K562 (cell line): ENCODE measurements around the gene RSPO1. TPM values are rescaled to one million over a fixed set of nuclear protein-coding genes. Genes with fewer than 3 reads are reported as not detected.

Experiments
- ATAC-seq: fragments of 200-7000 bp; cut with Tn5 transposase; 3 replicates; pipeline ENCODE4 v1.9.1; 2020; ENCODE audit warnings: moderate library complexity
- BruUV-seq: library from RNA; stranded (reverse); fragments of 400-500 nt; replicated peaks from 2 replicates; lab custom pipeline; 2021; lab: Mats Ljungman, UMichigan
- CTCF ChIA-PET: fragments of 300-600 bp; formaldehyde crosslinking; extraction: SDS; loops from one replicate; lab custom pipeline; 2021; ENCODE audit warnings: low intra/inter-chr PET ratio; lab: Yijun Ruan, JAX
- POLR2A ChIA-PET: fragments of 300-600, 350-650 bp; sonication (Branson Sonifier 250); formaldehyde crosslinking; extraction: SDS; loops from one replicate; lab custom pipeline; 2021; ENCODE audit warnings: antibody characterized with exemption, inconsistent platforms; lab: Yijun Ruan, JAX
- DNase-seq, 4 experiments: peaks; one replicate each; pipeline versions ENCODE4 v3.0.0 to v3.0.0-alpha.2; 2011 to 2018; ENCODE audit warnings: low spot score in 3 of 4, mixed read lengths in 3 of 4; ENCODE audit errors: extremely low read depth in 1 of 4
- FAIRE-seq: peaks from 2 replicates; lab custom pipeline; 2011; peaks lifted over from hg19 to GRCh38; lab: Jason Lieb, UNC
- H2AFZ ChIP-seq: 2 replicates; pipeline ENCODE4 v1.6.0; 2011; ENCODE audit warnings: low read depth, low read length, control low read depth, inconsistent platforms
- H3K27ac ChIP-seq: fragments of 200-600 bp; 3 replicates; pipeline ENCODE4 v1.8.0; 2011; ENCODE audit warnings: low read depth, mild to moderate bottlenecking, control low read depth, inconsistent platforms, low read length, moderate library complexity, mixed read lengths; ENCODE audit errors: extremely low read depth
- H3K27me3 ChIP-seq, 2 experiments: fragments of 300-600 bp in 1 of 2; 2 replicates in 1 of 2; 3 replicates in 1 of 2; pipeline versions ENCODE4 v1.6.0 to v1.8.0; 2011; ENCODE audit warnings: inconsistent platforms in 2 of 2, low read length in 2 of 2, mild to moderate bottlenecking in 1 of 2, mixed read lengths in 1 of 2, moderate library complexity in 1 of 2; ENCODE audit not compliant: control insufficient read depth in 2 of 2, insufficient read depth in 2 of 2
- H3K36me3 ChIP-seq: fragments of 300-600 bp; 3 replicates; pipeline ENCODE4 v1.8.0; 2011; ENCODE audit warnings: mild to moderate bottlenecking, low read length, inconsistent platforms; ENCODE audit not compliant: control insufficient read depth, insufficient read depth
- H3K4me1 ChIP-seq, 2 experiments: fragments of 200-600 bp in 1 of 2; replicated peaks in 1 of 2; 2 replicates in 1 of 2; 3 replicates in 1 of 2; pipeline versions ENCODE4 v1.5.1 to v1.8.0; 2011; ENCODE audit warnings: inconsistent platforms in 2 of 2, low read length in 2 of 2, mild to moderate bottlenecking in 1 of 2, mixed read lengths in 1 of 2, moderate library complexity in 1 of 2; ENCODE audit not compliant: control insufficient read depth in 2 of 2, insufficient read depth in 2 of 2
- H3K4me2 ChIP-seq: 2 replicates; pipeline ENCODE4 v1.6.1; 2011; ENCODE audit warnings: low read length, control low read depth, inconsistent platforms, mixed read lengths; ENCODE audit not compliant: insufficient read depth
- H3K4me3 ChIP-seq: fragments of 200-600 bp; sonication (generic), shearing (Covaris generic); 2 replicates; pipeline ENCODE4 v1.5.1; 2016; ENCODE audit warnings: control low read depth, inconsistent platforms
- H3K79me2 ChIP-seq: fragments of 200-600 bp; 3 replicates; pipeline ENCODE4 v1.8.0; 2011; ENCODE audit warnings: low read length, inconsistent platforms; ENCODE audit not compliant: control insufficient read depth, insufficient read depth
- H3K9ac ChIP-seq, 2 experiments: 2 replicates each; pipeline versions ENCODE4 v1.6.0 to v1.6.1; 2011; ENCODE audit warnings: low read depth in 2 of 2, low read length in 2 of 2, control low read depth in 1 of 2, inconsistent platforms in 1 of 2, mild to moderate bottlenecking in 1 of 2, mixed read lengths in 1 of 2; ENCODE audit not compliant: insufficient read depth in 1 of 2
- H3K9me1 ChIP-seq: one replicate; pipeline ENCODE4 v1.6.0; 2011; ENCODE audit warnings: inconsistent platforms, mild to moderate bottlenecking, low read length, moderate library complexity; ENCODE audit not compliant: control insufficient read depth, insufficient read depth
- H3K9me3 ChIP-seq: replicated peaks from 2 replicates; pipeline ENCODE4 v1.5.1; 2011; ENCODE audit warnings: low read depth, low read length, inconsistent platforms; ENCODE audit not compliant: control insufficient read depth, insufficient read depth
- H4K20me1 ChIP-seq: replicated peaks from 2 replicates; pipeline ENCODE4 v1.6.1; 2011; ENCODE audit warnings: low read length, inconsistent platforms, mixed read lengths; ENCODE audit not compliant: control insufficient read depth, insufficient read depth
- CBFA2T2 ChIP-seq: fragments of 450-650 bp; conservative IDR thresholded peaks from 2 replicates; pipeline ENCODE4 v1.6.1; 2017; ENCODE audit warnings: mild to moderate bottlenecking
- CCNT2 ChIP-seq: IDR thresholded peaks from 2 replicates; pipeline ENCODE4 v1.6.1; 2011; ENCODE audit warnings: borderline replicate concordance, low read depth, mild to moderate bottlenecking, moderate library complexity, mixed read lengths, low read length; ENCODE audit not compliant: insufficient read length; ENCODE audit errors: extremely low read depth
- DNMT1 ChIP-seq: fragments of 450-650 bp; IDR thresholded peaks from 2 replicates; pipeline ENCODE4 v1.6.1; 2016; ENCODE audit warnings: antibody characterized with exemption, mild to moderate bottlenecking
- HMG20A ChIP-seq: fragments of 450-650 bp; formaldehyde crosslinking; conservative IDR thresholded peaks from 2 replicates; pipeline ENCODE4 v1.4.0; 2020; ENCODE audit warnings: mild to moderate bottlenecking, mixed read lengths
- POLR2A ChIP-seq: fragments of 450-650 bp; conservative IDR thresholded peaks from 2 replicates; pipeline ENCODE4 v1.6.1; 2016
- PYGO2 ChIP-seq: fragments of 450-650 bp; IDR thresholded peaks from 2 replicates; pipeline ENCODE4 v1.6.1; 2016; ENCODE audit warnings: mild to moderate bottlenecking, missing genetic modification characterization, moderate library complexity, missing compliant biosample characterization
- TRIM25 ChIP-seq: fragments of 450-650 bp; IDR thresholded peaks from 2 replicates; pipeline ENCODE4 v1.7.0; 2016; ENCODE audit warnings: borderline replicate concordance
- ZNF232 ChIP-seq: sonication (generic); formaldehyde crosslinking; IDR thresholded peaks from 2 replicates; pipeline ENCODE4 v1.8.0; 2022; ENCODE audit warnings: mild to moderate bottlenecking, missing genetic modification reagents
- ZNF445 ChIP-seq: fragments of 250-450 bp; sonication (Bioruptor Pico); IDR thresholded peaks from 2 replicates; pipeline ENCODE4 v1.4.0; 2020; ENCODE audit warnings: low read depth, mild to moderate bottlenecking, moderate library complexity
- WGBS: fragments of 100-300 bp; shearing (Covaris generic); methylation state at CpG from one replicate; pipeline ENCODE4 v1.1.6; 2016; ENCODE audit warnings: low coverage, mixed read lengths; ENCODE audit not compliant: insufficient coverage; ENCODE audit errors: missing lambda C conversion rate; 5-methylcytosine and 5-hydroxymethylcytosine counted together
- in situ Hi-C: fragments of 300-500 bp; cut with MboI; formaldehyde crosslinking; loops from 4 replicates; pipeline ENCODE4 v1.15.0; 2018; ENCODE audit warnings: inconsistent platforms, mixed read lengths
- intact Hi-C: fragments of 100-400 bp; cut with micrococcal nuclease; formaldehyde crosslinking; loops from 2 replicates; pipeline ENCODE4 v1.14.2; 2022
- polyA plus RNA-seq, 8 experiments: library from polyadenylated mRNA; depleted of rRNA in 4 of 8; stranded (reverse) in 5 of 8; unstranded in 3 of 8; fragments of >200 nt; fragmentation: Nextera tagmentation in 2 of 8; fragmentation: Illumina TruSeq in 1 of 8; extraction: Ambion mirVana in 2 of 8; extraction: Trizol in 1 of 8; gene quantifications; 2 replicates each; pipeline versions ENCODE4 v1.2.1 to v1.2.3, GENCODE V29; 2011 to 2014; ENCODE audit warnings: inconsistent platforms in 1 of 8, missing spikeins in 1 of 8
- total RNA-seq, 7 experiments: library from RNA; depleted of rRNA in 6 of 7; stranded (reverse); fragments of >200 nt in 6 of 7; fragmentation: Illumina TruSeq in 2 of 7; extraction: Trizol in 2 of 7; gene quantifications; 2 replicates each; pipeline versions ENCODE4 v1.2.1 to v1.2.3, GENCODE V29; 2011 to 2021; ENCODE audit warnings: low replicate concordance in 1 of 7
- TF ChIP-seq, protein P1 (sequence below): sonication (generic); formaldehyde crosslinking; IDR thresholded peaks from 2 replicates; pipeline ENCODE4 v1.8.0; 2022; ENCODE audit warnings: missing genetic modification reagents, mild to moderate bottlenecking, moderate library complexity, borderline replicate concordance
- TF ChIP-seq, protein P2 (sequence below): fragments of 250-450 bp; sonication (Bioruptor Pico); IDR thresholded peaks from 2 replicates; pipeline ENCODE4 v1.4.0; 2020

Gene RSPO1
- total and polyA plus RNA-seq, 9 of the 15 experiments (the other 6 are each of a cell fraction or from before 2014, with no cell fraction given): not detected

- TF ChIP-seq, protein P1, sequence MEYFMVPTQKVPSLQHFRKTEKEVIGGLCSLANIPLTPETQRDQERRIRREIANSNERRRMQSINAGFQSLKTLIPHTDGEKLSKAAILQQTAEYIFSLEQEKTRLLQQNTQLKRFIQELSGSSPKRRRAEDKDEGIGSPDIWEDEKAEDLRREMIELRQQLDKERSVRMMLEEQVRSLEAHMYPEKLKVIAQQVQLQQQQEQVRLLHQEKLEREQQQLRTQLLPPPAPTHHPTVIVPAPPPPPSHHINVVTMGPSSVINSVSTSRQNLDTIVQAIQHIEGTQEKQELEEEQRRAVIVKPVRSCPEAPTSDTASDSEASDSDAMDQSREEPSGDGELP (CRISPR knock-in tag): no peak
- TF ChIP-seq, protein P2, sequence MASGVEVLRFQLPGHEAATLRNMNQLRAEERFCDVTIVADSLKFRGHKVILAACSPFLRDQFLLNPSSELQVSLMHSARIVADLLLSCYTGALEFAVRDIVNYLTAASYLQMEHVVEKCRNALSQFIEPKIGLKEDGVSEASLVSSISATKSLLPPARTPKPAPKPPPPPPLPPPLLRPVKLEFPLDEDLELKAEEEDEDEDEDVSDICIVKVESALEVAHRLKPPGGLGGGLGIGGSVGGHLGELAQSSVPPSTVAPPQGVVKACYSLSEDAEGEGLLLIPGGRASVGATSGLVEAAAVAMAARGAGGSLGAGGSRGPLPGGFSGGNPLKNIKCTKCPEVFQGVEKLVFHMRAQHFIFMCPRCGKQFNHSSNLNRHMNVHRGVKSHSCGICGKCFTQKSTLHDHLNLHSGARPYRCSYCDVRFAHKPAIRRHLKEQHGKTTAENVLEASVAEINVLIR (CRISPR knock-in tag): no peak
- TF ChIP-seq CBFA2T2 (no peak), HMG20A (no peak)
- TF ChIP-seq, all 486 proteins: peak for 0
Measured at GRCh38 chr1:37593726-37594125, 41.0 kb downstream of the RSPO1 start (continued).

DNA sequence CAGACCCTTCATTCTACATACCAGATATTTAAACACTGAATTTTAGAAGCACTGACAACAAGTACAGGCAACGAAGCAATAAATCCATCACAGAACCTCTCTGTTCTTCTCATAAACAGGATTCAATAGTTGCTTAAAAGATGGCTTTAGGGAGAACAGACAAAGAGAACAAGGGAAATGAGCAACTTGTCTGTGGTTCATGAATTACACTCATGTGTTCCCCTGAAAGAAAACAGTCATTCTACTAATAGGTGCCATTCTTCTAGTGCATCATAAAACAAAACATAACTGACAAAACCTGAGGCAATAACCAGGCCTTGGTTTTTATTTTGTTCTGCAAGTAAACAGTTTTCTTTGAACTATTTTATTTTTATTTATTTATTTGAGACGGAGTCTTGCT lies 45.8 kb downstream of the RSPO1 start:
- Histone ChIP-seq H4K20me1 (no peaks in the 10 kb centered on the region), H2AFZ (no peak overlapping the region), H3K9ac (no peak overlapping the region), H3K9me1 (no peaks in the 10 kb centered on the region), H3K9me3 (no peaks in the 10 kb centered on the region), H3K4me3 (no peak overlapping the region), H3K4me2 (no peak overlapping the region), H3K4me1 (peaks cover 0 to 3% of the 10 kb centered on the region in 2 experiments; a peak in 2 of 5 replicates), H3K36me3 (peaks cover 93% of the 10 kb centered on the region), H3K27ac (no peak overlapping the region), H3K27me3 (no peaks in the 10 kb centered on the region), H3K79me2 (peaks cover 32% of the 10 kb centered on the region)
- TF ChIP-seq ZNF232: no peak
- TF ChIP-seq DNMT1: no peak
- TF ChIP-seq CCNT2: no peak
- TF ChIP-seq ZNF445 (CRISPR knock-in tag): no peak
- TF ChIP-seq POLR2A: 0 out of 2 replicates have a peak, but pooled peaks have one; percentile 19
- TF ChIP-seq PYGO2: no peak
- TF ChIP-seq TRIM25: no peak
- FAIRE-seq (peak; percentile 6), DNase-seq (no peak), ATAC-seq (no peak)
- in situ Hi-C loops: no loop called here
- 100% methylated on average over 2 of the region's 2 CpGs for WGBS
- POLR2A ChIA-PET: interaction anchor here (0.9 to 3.3 kb wide), 3 partner anchors 9 to 134 kb away, joined by 3 to 10 read pairs (median 6); no protein-coding TSS in a partner anchor
- CTCF ChIA-PET: no interaction called here
- intact Hi-C loops: no loop called here
- BruUV-seq: no TSS peak
